Fibroblast of the conjunctiva (primary cell): ENCODE measurements around the gene ALG5.

Experiments used
- DNase-seq: peaks from one replicate; pipeline ENCODE4 v3.0.0-alpha.2; 2010; ENCODE audit warnings: low read depth

The ALG5 gene

GRCh38 chr13:36915896-36916640 is 83.1 kb downstream of the ALG5 start:
- no peak for DNase-seq

- no peak for DNase-seq
These were observed 84.0 kb downstream of the ALG5 start for GRCh38 chr13:36915106-36915505.

GRCh38 chr13:36914648-36915047 is 84.5 kb downstream of the ALG5 start:
- DNase-seq: no peak

GRCh38 chr13:36913463-36913862 is 85.7 kb downstream of the ALG5 start:
- no peak for DNase-seq

- DNase-seq: no peak
These were observed 86.2 kb downstream of the ALG5 start for GRCh38 chr13:36912973-36913372.

GRCh38 chr13:36912369-36912768 is 86.8 kb downstream of the ALG5 start:
- no peak for DNase-seq

GRCh38 chr13:36910545-36910944 is 88.6 kb downstream of the ALG5 start:
- no peak for DNase-seq

GRCh38 chr13:36907821-36908220 is 91.3 kb downstream of the ALG5 start:
- no peak for DNase-seq

- DNase-seq: no peak
These were observed 91.9 kb downstream of the ALG5 start for GRCh38 chr13:36907266-36907665.

GRCh38 chr13:36905944-36906343 is 93.2 kb downstream of the ALG5 start:
- DNase-seq: no peak

- no peak for DNase-seq
These were observed 95.1 kb downstream of the ALG5 start for GRCh38 chr13:36903925-36904595.
